GM18499 (cell line): Measurements from ENCODE around the gene UCMA.
"Not testable (repeated sequence)": the region's sequence is repeated elsewhere in the genome, so short reads cannot be mapped to it uniquely, and the experiment has no call there.

Experiments
- ATAC-seq: cut with Tn5 transposase; IDR thresholded peaks from one replicate; pipeline ENCODE4 v1.9.1; 2021; ENCODE audit warnings: moderate number of reproducible peaks; ENCODE audit not compliant: insufficient read depth, unreplicated experiment

Gene UCMA

DNA sequence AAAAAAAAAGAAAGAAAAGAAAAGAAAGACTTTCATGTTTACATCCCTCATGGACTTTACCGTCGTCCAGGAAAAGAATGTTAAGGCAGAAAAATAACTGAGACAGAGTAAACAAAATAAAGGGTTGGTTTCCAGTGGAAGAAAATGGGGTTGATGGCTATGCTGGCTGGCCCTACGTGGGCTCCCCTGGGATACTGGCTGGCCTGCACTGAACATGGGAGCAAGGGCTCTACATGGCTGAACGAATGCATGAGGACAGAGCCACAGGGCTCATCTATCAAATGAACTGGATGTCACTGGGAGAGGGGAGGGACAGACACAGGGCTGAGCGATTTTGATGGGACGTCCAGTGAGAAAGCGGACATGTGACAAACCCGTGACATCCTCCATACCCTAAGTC is 2.5 kb upstream of the UCMA start:
- no peak for ATAC-seq

DNA sequence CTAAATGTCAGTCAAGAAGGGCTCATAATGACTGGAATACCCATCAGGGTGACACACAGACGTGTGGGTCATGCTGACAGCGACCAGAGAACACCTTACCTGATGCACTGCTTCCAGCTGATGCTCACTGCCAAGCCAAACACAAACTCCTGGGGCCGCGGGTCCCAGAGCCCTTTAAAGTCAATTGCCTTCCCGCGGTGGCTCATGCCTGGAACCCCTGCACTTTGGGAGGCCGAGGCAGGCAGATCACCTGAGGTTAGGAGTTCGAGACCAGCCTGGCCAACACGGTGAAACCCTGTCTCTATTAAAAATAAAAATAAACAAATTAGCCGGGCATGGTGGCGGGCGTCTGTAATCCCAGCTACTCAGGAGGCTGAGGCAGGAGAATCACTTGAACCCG is 562 bp upstream of the UCMA start:
- ATAC-seq, result not testable (repeated sequence)

DNA sequence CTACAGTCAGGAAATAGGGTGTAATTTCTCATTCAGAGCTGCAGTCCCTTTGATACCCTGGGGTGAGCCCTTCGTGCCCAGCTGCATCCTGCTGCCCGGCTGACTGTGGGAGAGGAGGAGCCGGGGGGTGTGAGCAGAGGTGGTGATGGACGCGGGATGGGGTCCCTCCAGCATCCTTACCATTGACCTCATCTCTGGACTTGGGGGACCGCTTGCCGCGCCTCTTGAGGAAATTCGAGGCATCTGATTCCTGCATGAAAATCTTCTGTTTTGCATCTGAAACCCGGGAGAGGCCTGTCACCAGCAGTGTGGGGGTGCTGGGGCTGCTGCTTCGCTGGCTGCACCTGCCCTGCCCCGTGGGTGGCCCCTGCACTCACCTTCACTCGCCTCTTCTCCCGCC is 816 bp downstream of the UCMA start:
- no peak for ATAC-seq

- ATAC-seq, result no peak
Observed at GRCh38 chr10:13231808-13232207, 2.4 kb downstream of the UCMA start.

DNA sequence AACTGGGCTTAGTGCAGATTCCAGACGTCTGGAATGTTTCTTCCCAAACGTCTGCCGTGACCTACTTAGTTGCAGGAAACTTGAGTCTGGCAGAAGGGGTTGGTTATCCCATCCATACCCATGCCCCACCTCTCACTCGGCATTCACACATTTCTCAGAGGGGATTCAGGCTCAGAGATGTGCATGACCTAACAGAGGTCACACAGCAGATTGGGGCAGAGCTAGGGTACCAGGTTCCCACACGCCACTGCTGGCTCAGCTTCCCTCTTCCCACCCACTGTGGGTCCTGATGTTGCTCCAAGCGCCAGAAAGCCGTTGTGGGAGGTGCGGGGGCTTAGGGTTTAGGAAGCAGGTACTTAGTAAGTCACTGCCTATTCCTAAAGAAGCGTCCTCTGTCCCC is 3.0 kb downstream of the UCMA start:
- no peak for ATAC-seq

GRCh38 chr10:13227031-13227430 is 7.1 kb downstream of the UCMA start:
- no peak for ATAC-seq

DNA sequence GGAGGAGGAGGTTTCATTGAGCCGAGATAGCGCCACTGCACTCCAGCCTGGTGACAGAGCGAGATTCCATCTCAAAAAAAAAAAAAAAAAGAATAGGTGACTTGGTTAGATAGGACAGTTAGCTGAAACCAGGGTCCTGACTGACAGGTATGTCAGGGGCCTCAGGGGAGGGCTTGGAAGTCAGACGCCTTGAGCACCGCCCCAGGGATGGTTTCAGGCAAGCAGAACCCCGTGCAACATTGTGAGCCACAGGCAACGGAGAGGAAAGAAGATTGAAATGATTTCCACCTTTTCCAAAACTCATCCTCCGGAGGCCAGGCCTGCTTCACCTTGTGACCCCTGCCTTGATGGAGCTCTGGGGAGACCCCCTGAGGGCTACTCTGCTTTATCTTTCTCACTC is 8.6 kb downstream of the UCMA start:
- no peak for ATAC-seq

DNA sequence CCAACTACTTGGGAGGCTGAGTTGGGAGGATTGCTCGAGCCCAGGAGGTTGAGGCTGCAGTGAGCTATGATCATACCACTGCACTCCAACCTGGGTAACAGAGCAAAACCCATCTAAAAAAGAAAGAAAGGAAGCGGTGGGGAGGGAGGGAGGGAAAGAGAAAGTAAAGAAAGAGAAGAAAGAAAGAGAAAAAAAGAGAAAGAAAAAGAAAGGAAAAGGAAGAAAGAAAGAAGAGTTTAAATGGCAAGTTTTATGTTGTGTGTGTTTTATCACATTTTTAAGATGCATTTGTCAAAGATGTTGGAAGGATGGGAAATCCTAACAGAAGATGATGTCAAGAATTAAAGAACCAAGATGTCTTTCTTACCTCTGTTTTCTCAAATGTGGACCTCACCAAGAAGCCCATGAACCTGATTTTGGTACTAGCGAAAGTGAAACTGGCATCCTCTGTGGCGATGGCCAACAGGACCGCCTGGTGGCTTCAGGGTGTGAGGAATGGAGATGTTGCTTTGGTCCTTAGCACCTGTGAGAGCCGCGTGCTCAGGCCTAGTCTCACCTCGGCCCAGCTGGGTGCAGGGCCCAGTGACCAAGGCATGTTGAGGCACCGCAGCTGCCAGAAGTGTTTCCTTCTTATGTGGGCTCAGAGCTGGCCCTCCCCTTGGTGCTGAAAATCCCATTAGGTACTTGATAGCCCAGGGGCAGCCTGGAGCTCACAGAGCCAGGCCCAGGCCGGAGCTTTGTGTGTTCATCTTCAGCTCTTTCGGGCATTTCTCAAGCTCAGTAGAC is 9.8 kb downstream of the UCMA start:
- ATAC-seq, result no peak

DNA sequence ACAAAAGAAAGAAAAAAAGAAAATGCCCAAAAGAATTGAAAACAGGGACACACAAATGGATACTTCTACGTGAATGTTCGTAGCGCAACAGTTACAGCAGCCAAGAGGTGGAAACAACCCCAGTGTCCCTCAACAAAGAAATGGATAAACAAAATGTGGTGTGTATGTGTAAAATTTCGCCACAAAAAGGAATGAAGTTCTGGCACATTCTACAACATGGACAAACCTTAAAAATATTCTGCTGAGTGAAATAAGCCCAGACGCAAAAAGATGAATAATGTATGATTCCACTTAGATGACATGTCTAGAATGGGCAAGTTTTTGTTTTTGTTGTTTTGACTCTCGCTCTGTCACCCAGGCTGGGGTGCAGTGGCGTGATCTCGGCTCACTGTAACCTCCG is 10.9 kb downstream of the UCMA start:
- ATAC-seq, result no peak

GRCh38 chr10:13222566-13222965 is 11.6 kb downstream of the UCMA start:
- ATAC-seq, result no peak

DNA sequence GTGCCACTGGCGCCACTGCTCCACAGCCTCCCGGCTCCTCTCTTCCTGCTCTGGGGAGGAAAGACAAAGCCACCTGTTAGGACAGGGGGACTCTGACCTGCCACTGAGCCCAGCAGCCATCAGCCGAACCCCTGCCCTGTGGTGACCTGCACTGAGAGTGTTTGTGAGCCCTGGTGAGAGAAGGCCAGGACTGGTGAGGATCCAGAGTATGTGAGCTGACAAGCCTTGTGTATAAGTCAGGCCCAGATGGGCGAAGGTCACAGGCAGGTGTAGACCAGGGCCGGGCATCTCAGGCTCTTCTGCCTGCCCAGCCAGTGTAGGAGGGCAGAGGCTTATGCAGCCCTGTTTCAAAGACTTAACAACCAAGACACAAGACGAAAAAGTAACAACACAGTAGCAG is 12.0 kb downstream of the UCMA start:
- ATAC-seq, result no peak

GRCh38 chr10:13221572-13221971 is 12.6 kb downstream of the UCMA start:
- ATAC-seq, result no peak

- ATAC-seq, result no peak
Observed at GRCh38 chr10:13219685-13220670, 14.2 kb downstream of the UCMA start.

DNA sequence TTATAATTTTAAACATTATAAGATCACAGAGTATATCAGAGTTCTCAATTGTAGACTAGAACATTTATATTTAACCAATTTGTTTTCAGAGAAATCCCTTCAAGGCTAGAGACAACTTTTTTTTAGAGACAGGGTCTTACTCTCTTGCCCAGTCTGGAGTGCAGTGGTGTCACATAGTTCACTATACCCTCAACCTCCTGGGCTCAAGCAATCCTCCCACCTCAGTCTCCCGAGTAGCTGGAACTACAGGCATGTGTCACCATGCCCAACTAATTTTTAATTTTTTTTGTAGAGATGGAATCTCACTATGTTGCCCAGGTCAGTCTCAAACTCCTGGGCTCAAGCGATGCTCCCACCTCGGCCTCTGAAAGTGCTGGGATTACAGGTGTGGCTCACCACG is 15.3 kb downstream of the UCMA start:
- ATAC-seq, result no peak

DNA sequence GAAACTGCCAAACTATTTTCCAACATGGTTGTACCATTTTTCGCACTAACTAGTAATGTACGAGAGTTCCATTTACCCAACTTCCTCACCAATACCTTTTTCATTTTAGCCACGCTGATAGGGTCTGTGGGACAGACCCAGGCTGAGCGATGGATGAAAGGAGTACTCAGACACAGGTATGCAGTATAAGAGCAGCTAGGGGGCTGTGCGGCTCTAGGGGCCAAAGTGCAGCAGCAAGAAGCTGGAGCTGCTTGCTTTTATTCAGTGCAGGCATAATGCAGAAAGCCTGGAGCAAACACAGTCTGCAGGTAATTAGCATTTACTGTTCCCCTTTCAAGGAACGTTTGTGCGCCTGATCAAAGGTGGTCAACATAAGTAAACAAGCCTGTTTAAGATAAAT is 21.0 kb downstream of the UCMA start:
- ATAC-seq, result no peak

DNA sequence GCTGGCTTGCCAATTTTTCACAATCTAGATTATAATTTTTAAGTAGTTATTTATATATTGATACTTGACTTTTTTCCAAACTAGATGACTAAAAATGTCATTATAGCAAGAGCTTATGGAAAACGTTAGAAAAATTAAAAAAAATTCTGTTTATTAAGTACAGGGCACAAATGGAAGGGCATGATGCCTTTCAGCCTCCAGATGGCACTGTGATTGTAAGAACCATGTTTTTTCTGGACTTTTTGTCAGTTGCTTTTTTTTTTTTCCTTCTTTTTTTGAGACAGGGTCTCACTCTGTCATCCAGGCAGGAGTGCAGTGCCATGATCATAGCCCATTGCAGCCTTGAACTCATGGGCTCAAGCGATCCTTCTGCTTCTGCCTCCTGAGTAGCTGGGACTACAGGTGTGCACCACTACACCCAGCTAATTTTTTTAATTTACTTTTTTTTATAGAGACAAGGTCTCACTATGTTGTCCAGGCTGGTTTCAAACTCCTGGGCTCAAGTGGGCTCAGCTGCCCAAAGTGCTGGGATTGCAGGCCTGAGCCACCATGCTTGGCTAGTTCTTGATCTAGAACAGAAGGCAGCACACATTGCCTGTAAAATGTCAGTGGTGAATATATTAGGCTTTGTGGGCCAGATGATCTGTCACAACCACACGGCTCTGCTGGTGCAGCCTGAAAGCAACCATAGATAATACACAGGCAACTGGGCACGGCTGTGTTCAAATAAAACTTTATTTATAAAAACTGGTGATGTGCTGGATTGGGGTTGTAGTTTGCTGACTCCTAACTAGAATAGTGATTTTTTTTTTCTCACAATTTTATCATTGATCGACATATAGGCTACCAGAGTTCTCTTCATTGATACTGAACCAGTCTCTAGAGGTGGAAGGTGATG is 27.4 kb downstream of the UCMA start:
- ATAC-seq, result no peak

DNA sequence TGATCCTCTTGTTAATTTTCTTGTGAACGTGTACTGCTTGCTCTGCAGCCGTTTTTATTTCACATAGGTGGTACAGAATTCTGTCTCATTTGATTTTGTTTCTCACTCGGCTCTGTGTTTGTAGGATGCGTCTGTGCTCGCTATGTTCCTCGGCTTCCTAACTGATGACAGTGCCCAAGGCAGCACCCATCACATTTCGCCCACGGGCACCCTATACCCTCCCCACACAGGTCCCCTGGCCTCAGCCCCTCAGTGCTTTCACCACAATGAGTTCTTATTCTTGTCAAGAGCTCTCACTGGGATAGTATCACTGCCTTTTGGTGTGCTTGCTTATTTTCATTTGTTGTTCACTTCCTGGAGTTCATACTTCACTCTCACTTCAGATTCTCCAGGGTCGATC is 28.1 kb downstream of the UCMA start:
- ATAC-seq, result no peak

DNA sequence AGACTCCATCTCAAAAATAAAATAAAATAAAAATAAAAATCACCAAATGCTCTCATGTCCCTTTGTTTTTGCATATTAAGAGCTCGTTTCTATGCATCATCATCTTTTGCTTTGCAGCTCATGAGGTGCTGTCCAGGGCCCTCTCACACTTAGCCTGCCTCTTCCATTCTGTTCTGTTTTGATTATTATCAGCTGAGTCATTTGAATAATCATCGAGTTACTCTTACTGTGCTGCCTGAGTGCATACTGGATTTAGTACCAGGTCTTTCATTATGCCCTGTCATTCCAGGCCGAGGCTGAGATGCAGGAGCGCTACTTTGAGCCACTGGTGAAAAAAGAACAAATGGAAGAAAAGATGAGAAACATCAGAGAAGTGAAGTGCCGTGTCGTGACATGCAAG is 33.0 kb downstream of the UCMA start:
- ATAC-seq, result no peak

DNA sequence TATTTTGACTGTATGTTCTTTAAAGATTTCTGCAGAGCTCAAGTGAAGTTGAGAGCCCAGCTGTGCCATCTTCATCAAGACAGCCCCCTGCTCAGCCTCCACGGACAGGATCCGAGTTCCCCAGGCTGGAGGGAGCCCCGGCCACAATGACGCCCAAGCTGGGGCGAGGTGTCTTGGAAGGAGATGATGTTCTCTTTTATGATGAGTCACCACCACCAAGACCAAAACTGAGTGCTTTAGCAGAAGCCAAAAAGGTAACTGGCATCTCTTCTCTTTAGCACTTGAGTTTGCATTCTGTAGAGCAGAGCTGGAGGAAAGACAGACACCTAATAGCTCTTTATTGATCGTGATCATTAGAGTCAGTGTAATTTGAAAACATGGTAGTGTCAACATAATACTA is 39.2 kb downstream of the UCMA start:
- ATAC-seq, result no peak

GRCh38 chr10:13193637-13194036 is 40.5 kb downstream of the UCMA start:
- no peak for ATAC-seq
